Panc1 (cell line): ENCODE measurements around the gene FMO2. TPM values are rescaled to one million over a fixed set of nuclear protein-coding genes. Genes with fewer than 3 reads are reported as not detected.

Experiments used
- ATAC-seq: fragments of 200-7000 bp; cut with Tn5 transposase; 2 replicates; pipeline ENCODE4 v1.9.1; 2020; ENCODE audit warnings: mild to moderate bottlenecking, moderate library complexity
- BruUV-seq: library from RNA; stranded (reverse); fragments of 400-500 nt; replicated peaks from 2 replicates; lab custom pipeline; 2021; lab: Mats Ljungman, UMichigan
- CTCF ChIA-PET: fragments of 300-600 bp; sonication (Branson Sonifier 250); formaldehyde crosslinking; loops from one replicate; lab custom pipeline; 2022; ENCODE audit warnings: antibody characterized with exemption; lab: Charles Lee
- POLR2A ChIA-PET: fragments of 300-600 bp; sonication (Branson Sonifier 250); formaldehyde crosslinking; loops from one replicate; lab custom pipeline; 2022; ENCODE audit warnings: antibody characterized with exemption; lab: Charles Lee
- DNase-seq: peaks from one replicate; pipeline ENCODE4 v3.0.0-alpha.2; 2010; ENCODE audit warnings: low read depth, low spot score
- H3K27ac ChIP-seq: 2 replicates; pipeline ENCODE4 v1.5.1; 2011; ENCODE audit warnings: mild to moderate bottlenecking, low read length, inconsistent platforms
- H3K27me3 ChIP-seq: fragments of 200-500 bp; sonication (Bioruptor generic); 2 replicates; pipeline ENCODE4 v1.6.0; 2014; ENCODE audit warnings: low read length, inconsistent platforms; ENCODE audit not compliant: control insufficient read depth, insufficient read depth
- H3K36me3 ChIP-seq: fragments of 200-500 bp; sonication (Bioruptor generic); 2 replicates; pipeline ENCODE4 v1.5.1; 2014; ENCODE audit warnings: inconsistent platforms, mild to moderate bottlenecking, low read length, moderate library complexity; ENCODE audit not compliant: control insufficient read depth, insufficient read depth
- H3K4me1 ChIP-seq: 2 replicates; pipeline ENCODE4 v1.5.1; 2011; ENCODE audit warnings: inconsistent platforms, mild to moderate bottlenecking, low read length, moderate library complexity; ENCODE audit not compliant: control insufficient read depth, insufficient read depth
- H3K4me3 ChIP-seq, 2 experiments: 2 replicates each; pipeline ENCODE4 v1.5.1; 2011 to 2012; ENCODE audit warnings: low read depth in 2 of 2, low read length in 2 of 2, mild to moderate bottlenecking in 2 of 2, inconsistent platforms in 1 of 2, moderate library complexity in 1 of 2
- H3K9me3 ChIP-seq: fragments of 200-500 bp; sonication (Bioruptor generic); 2 replicates; pipeline ENCODE4 v1.5.1; 2014; ENCODE audit warnings: low read depth, mild to moderate bottlenecking, inconsistent platforms, low read length, moderate library complexity; ENCODE audit not compliant: control insufficient read depth, insufficient read depth
- CTCF ChIP-seq: fragments of 450-650 bp; IDR thresholded peaks from 2 replicates; pipeline ENCODE4 v1.5.1; 2017; ENCODE audit warnings: mild to moderate bottlenecking
- POLR2AphosphoS5 ChIP-seq: IDR thresholded peaks from 2 replicates; pipeline ENCODE4 v1.6.1; 2012; ENCODE audit warnings: mild to moderate bottlenecking, low read depth, low read length, moderate library complexity
- REST ChIP-seq, 2 experiments: IDR thresholded peaks; 2 replicates each; pipeline ENCODE4 v1.6.1; 2011 to 2012; ENCODE audit warnings: low read depth in 2 of 2, control low read depth in 1 of 2, low read length in 1 of 2, mild to moderate bottlenecking in 1 of 2, moderate library complexity in 1 of 2; ENCODE audit not compliant: insufficient read depth in 1 of 2
- SIN3A ChIP-seq: IDR thresholded peaks from 2 replicates; pipeline ENCODE4 v1.6.1; 2012; ENCODE audit warnings: low read depth, mild to moderate bottlenecking, low read length, moderate library complexity, borderline replicate concordance; ENCODE audit not compliant: insufficient read depth
- TCF7L2 ChIP-seq: IDR thresholded peaks from 2 replicates; pipeline ENCODE4 v1.6.1; 2011; ENCODE audit warnings: mild to moderate bottlenecking, low read depth, low read length, inconsistent platforms
- in situ Hi-C: cut with HindIII; loops from 2 replicates; pipeline ENCODE4 v1.10.0; 2016; ENCODE audit warnings: low sequenced_read_pairs, low pct_unique_long_range_greater_than_20kb
- intact Hi-C: fragments of 100-400 bp; cut with micrococcal nuclease; formaldehyde crosslinking; loops from one replicate; pipeline ENCODE4 v1.10.0; 2022; ENCODE audit not compliant: unreplicated experiment
- total RNA-seq: library from RNA; stranded (reverse); gene quantifications from one replicate; pipeline ENCODE4 v1.2.1, GENCODE V29; 2021; ENCODE audit not compliant: unreplicated experiment

FMO2 gene
- total RNA-seq, 1 experiment from 2014 or later, result 0.08 TPM

- in situ Hi-C loops, result no loop called here
- Histone ChIP-seq H3K27ac (no peak overlapping the region), H3K4me3 (no peak overlapping the region), H3K4me1 (no peaks in the 10 kb centered on the region), H3K27me3 (no peaks in the 10 kb centered on the region), H3K36me3 (no peaks in the 10 kb centered on the region), H3K9me3 (no peaks in the 10 kb centered on the region)
- ATAC-seq (no peak), DNase-seq (no peak)
- ChIA-PET POLR2A (no interaction called here), CTCF (no interaction called here)
- TF ChIP-seq REST (IDR thresholded peaks at IDR 0.05; ENCODE audit: insufficient read depth in 1 of 2, low read depth in 2 of 2, low read length in 1 of 2), result no peak
- no peak for TF ChIP-seq CTCF
- TF ChIP-seq TCF7L2, result no peak
- TF ChIP-seq POLR2AphosphoS5, result no peak
- no peak for TF ChIP-seq SIN3A
- BruUV-seq, result no TSS peak
- intact Hi-C loops, result no loop called here
These were observed 17.3 kb upstream of the FMO2 start for GRCh38 chr1:171167785-171168184.

GRCh38 chr1:171172471-171172870, 12.6 kb upstream of the FMO2 start:
- intact Hi-C loops (no loop called here), in situ Hi-C loops (no loop called here)
- no peaks in the 10 kb centered on the region for H3K27me3 ChIP-seq
- H3K4me1 ChIP-seq, result no peaks in the 10 kb centered on the region
- no peak for DNase-seq
- no peaks in the 10 kb centered on the region for H3K36me3 ChIP-seq
- POLR2A ChIA-PET, result no interaction called here
- H3K9me3 ChIP-seq, result no peaks in the 10 kb centered on the region
- no peak overlapping the region for H3K4me3 ChIP-seq
- CTCF ChIA-PET, result no interaction called here
- TF ChIP-seq CTCF (no peak), SIN3A (no peak), REST (IDR thresholded peaks at IDR 0.05; ENCODE audit: insufficient read depth in 1 of 2, low read depth in 2 of 2, low read length in 1 of 2) (no peak), POLR2AphosphoS5 (no peak), TCF7L2 (no peak)
- no peak overlapping the region for H3K27ac ChIP-seq
- no TSS peak for BruUV-seq
- no peak for ATAC-seq
